Measurements from ENCODE around the gene CLTC.

- TF ChIP-seq CTCF (IDR thresholded peaks at IDR 0.05) (no peak), EZH2 (IDR thresholded peaks at IDR 0.05; ENCODE audit: borderline replicate concordance, insufficient read depth, low read depth, low read length, poor library complexity, severe bottlenecking) (no peak)
Observed at GRCh38 chr17:59572301-59572924, 47.3 kb upstream of the CLTC start.
